HepG2 (cell line): ENCODE results near the gene DNAJC7. TPM values are rescaled to one million over a fixed set of nuclear protein-coding genes. Genes with fewer than 3 reads are reported as not detected.

Experiments used
- ATF2 ChIP-seq: sonication (generic); formaldehyde crosslinking; IDR thresholded peaks from 2 replicates; pipeline ENCODE4 v1.4.0; 2020; ENCODE audit warnings: missing genetic modification reagents
- BCL3 ChIP-seq: sonication (generic); formaldehyde crosslinking; IDR thresholded peaks from 2 replicates; pipeline ENCODE4 v1.5.1; 2020; ENCODE audit warnings: mild to moderate bottlenecking, missing genetic modification reagents, moderate library complexity
- FOXO1 ChIP-seq: sonication (generic); formaldehyde crosslinking; IDR thresholded peaks from 2 replicates; pipeline ENCODE4 v1.4.0; 2020; ENCODE audit warnings: missing genetic modification reagents
- LBX2 ChIP-seq: sonication (generic); formaldehyde crosslinking; IDR thresholded peaks from 2 replicates; pipeline ENCODE4 v1.5.0; 2020; ENCODE audit warnings: missing genetic modification reagents, mild to moderate bottlenecking, borderline replicate concordance
- MIXL1 ChIP-seq: IDR thresholded peaks from 2 replicates; pipeline ENCODE4 v1.6.1; 2016
- NFKB2 ChIP-seq: sonication (generic); formaldehyde crosslinking; IDR thresholded peaks from 2 replicates; pipeline ENCODE4 v1.4.0; 2020; ENCODE audit warnings: missing genetic modification reagents, borderline replicate concordance
- RFXANK ChIP-seq: IDR thresholded peaks from 2 replicates; pipeline ENCODE4 v1.6.1; 2016
- RXRB ChIP-seq: IDR thresholded peaks from 2 replicates; pipeline ENCODE4 v1.6.1; 2016; ENCODE audit warnings: borderline replicate concordance, missing genetic modification reagents, missing compliant biosample characterization
- SMAD1 ChIP-seq: sonication (generic); formaldehyde crosslinking; IDR thresholded peaks from 2 replicates; pipeline ENCODE4 v1.4.0; 2020; ENCODE audit warnings: missing genetic modification reagents, low read depth, mild to moderate bottlenecking, borderline replicate concordance
- TCF7L2 ChIP-seq: IDR thresholded peaks from 2 replicates; pipeline ENCODE4 v1.6.1; 2011; ENCODE audit warnings: mild to moderate bottlenecking, low read depth, low read length, moderate library complexity
- THAP8 ChIP-seq: sonication (generic); formaldehyde crosslinking; IDR thresholded peaks from 2 replicates; pipeline ENCODE4 v1.5.1; 2020; ENCODE audit warnings: missing genetic modification reagents, mild to moderate bottlenecking, borderline replicate concordance
- YEATS4 ChIP-seq: sonication (generic); formaldehyde crosslinking; IDR thresholded peaks from 2 replicates; pipeline ENCODE4 v1.4.0; 2020; ENCODE audit warnings: missing genetic modification reagents, borderline replicate concordance
- ZFX ChIP-seq: sonication (generic); formaldehyde crosslinking; IDR thresholded peaks from 2 replicates; pipeline ENCODE4 v1.4.0; 2020; ENCODE audit warnings: mild to moderate bottlenecking, low read depth, missing genetic modification reagents, moderate library complexity
- ZMYM3 ChIP-seq: sonication (generic); formaldehyde crosslinking; IDR thresholded peaks from 2 replicates; pipeline ENCODE4 v1.5.1; 2020; ENCODE audit warnings: mild to moderate bottlenecking, missing genetic modification reagents
- ZNF333 ChIP-seq: sonication (generic); formaldehyde crosslinking; IDR thresholded peaks from 2 replicates; pipeline ENCODE4 v1.4.0; 2020; ENCODE audit warnings: mild to moderate bottlenecking, missing genetic modification reagents, borderline replicate concordance
- ZNF446 ChIP-seq: sonication (generic); formaldehyde crosslinking; IDR thresholded peaks from 2 replicates; pipeline ENCODE4 v1.5.0; 2020; ENCODE audit warnings: mild to moderate bottlenecking, missing genetic modification reagents
- ZNF607 ChIP-seq: sonication (generic); formaldehyde crosslinking; IDR thresholded peaks from 2 replicates; pipeline ENCODE4 v1.5.1; 2020; ENCODE audit warnings: missing genetic modification reagents, mild to moderate bottlenecking, borderline replicate concordance
- ZNF614 ChIP-seq: IDR thresholded peaks from 2 replicates; pipeline ENCODE4 v1.6.1; 2018; ENCODE audit warnings: missing biosample characterization, missing genetic modification reagents, inconsistent platforms, borderline replicate concordance
- ZNF660 ChIP-seq: sonication (generic); formaldehyde crosslinking; IDR thresholded peaks from 2 replicates; pipeline ENCODE4 v1.5.1; 2020; ENCODE audit warnings: mild to moderate bottlenecking, low read depth, missing genetic modification reagents, borderline replicate concordance
- ZNF768 ChIP-seq: sonication (generic); formaldehyde crosslinking; IDR thresholded peaks from 2 replicates; pipeline ENCODE4 v1.4.0; 2020; ENCODE audit warnings: missing genetic modification reagents
- polyA plus RNA-seq, 8 experiments: library from polyadenylated mRNA; depleted of rRNA in 3 of 8; stranded (reverse) in 7 of 8; unstranded in 1 of 8; fragments of >200 nt; fragmentation: Illumina TruSeq in 4 of 8; extraction: Trizol in 4 of 8; gene quantifications; 2 replicates each; pipeline versions ENCODE4 v1.2.1 to v1.2.3, GENCODE V29; 2011 to 2016; ENCODE audit warnings: low read depth in 4 of 8, missing spikeins in 1 of 8, mixed read lengths in 1 of 8; ENCODE audit not compliant: insufficient read depth in 1 of 8
- total RNA-seq, 5 experiments: library from RNA; depleted of rRNA; stranded (reverse); fragments of >200 nt; fragmentation: Illumina TruSeq; extraction: Trizol; gene quantifications; 2 replicates each; pipeline ENCODE4 v1.2.3, GENCODE V29; 2016; ENCODE audit warnings: low read depth in 1 of 5

DNAJC7 gene
- total and polyA plus RNA-seq, 2 of the 13 experiments (the other 11 are each of a cell fraction or from before 2014, with no cell fraction given) = 47.7 to 132 TPM

GRCh38 chr17:41930009-41930832 lies 87.0 kb downstream of the DNAJC7 start, which contains the start of gene ODAD4 (continued):
- peak; percentile 90; the same call in 1 of the 2 replicates for TF ChIP-seq ZNF614 (CRISPR knock-in tag)
- TF ChIP-seq ZNF768 (CRISPR knock-in tag) = peak; percentile 89
- TF ChIP-seq ZNF660 (CRISPR knock-in tag) = 0 out of 2 replicates have a peak, but pooled peaks have one; percentile 72
- peak; percentile 80 for TF ChIP-seq ZFX (CRISPR knock-in tag)
- TF ChIP-seq SMAD1 = peak; percentile 47; the same call in 1 of the 2 replicates
- TF ChIP-seq RXRB (CRISPR knock-in tag) = peak; percentile 84; the same call in 1 of the 2 replicates
- TF ChIP-seq ATF2 (CRISPR knock-in tag) = peak; percentile 88
- 0 out of 2 replicates have a peak, but pooled peaks have one; percentile 59 for TF ChIP-seq ZNF446 (CRISPR knock-in tag)
- TF ChIP-seq YEATS4 (CRISPR knock-in tag) = peak; percentile 96
- TF ChIP-seq RFXANK (CRISPR knock-in tag) = peak; percentile 70; the same call in 1 of the 2 replicates
- TF ChIP-seq LBX2 = 0 out of 2 replicates have a peak, but pooled peaks have one; percentile 71
- peak; percentile 99 for TF ChIP-seq ZMYM3 (CRISPR knock-in tag)
- peak; percentile 89 for TF ChIP-seq FOXO1 (CRISPR knock-in tag)
- TF ChIP-seq THAP8 (CRISPR knock-in tag) = no peak
- peak; percentile 83 for TF ChIP-seq ZNF333
- TF ChIP-seq TCF7L2 = no peak
- no peak for TF ChIP-seq ZNF607 (CRISPR knock-in tag)
- peak; percentile 90 for TF ChIP-seq BCL3 (CRISPR knock-in tag)
- peak; percentile 87; the same call in 1 of the 2 replicates for TF ChIP-seq MIXL1
- TF ChIP-seq NFKB2 (CRISPR knock-in tag) = peak; percentile 96
